GM23338 (cell line): Measurements from ENCODE around the gene CACNA1C. TPM values are rescaled to one million over a fixed set of nuclear protein-coding genes. Genes with fewer than 3 reads are reported as not detected.

ENCODE experiments used
- ATAC-seq: fragments of 200-7000 bp; cut with Tn5 transposase; 3 replicates; pipeline ENCODE4 v1.9.1; 2020
- DNase-seq: peaks from one replicate; pipeline ENCODE4 v3.0.0-alpha.2; 2015; ENCODE audit warnings: low spot score
- H2AFZ ChIP-seq: fragments of 200-600 bp; sonication (generic); 2 replicates; pipeline ENCODE4 v1.8.0; 2016; ENCODE audit warnings: antibody characterized with exemption, mild to moderate bottlenecking, moderate library complexity
- H3F3A ChIP-seq: fragments of 200-600 bp; sonication (generic); replicated peaks from 2 replicates; pipeline ENCODE4 v1.8.0; 2017; ENCODE audit warnings: antibody characterized with exemption, mixed run types, low read depth
- H3K27ac ChIP-seq: fragments of 200-600 bp; sonication (generic); 2 replicates; pipeline ENCODE4 v1.6.1; 2016; ENCODE audit warnings: low read depth
- H3K27me3 ChIP-seq: fragments of 200-600 bp; sonication (generic); 2 replicates; pipeline ENCODE4 v1.8.0; 2016; ENCODE audit warnings: mild to moderate bottlenecking, mixed run types, moderate library complexity; ENCODE audit not compliant: insufficient read depth
- H3K36me3 ChIP-seq: fragments of 200-600 bp; sonication (generic); 2 replicates; pipeline ENCODE4 v1.8.0; 2016; ENCODE audit warnings: mild to moderate bottlenecking; ENCODE audit not compliant: insufficient read depth
- H3K4me1 ChIP-seq: fragments of 200-600 bp; sonication (generic); 2 replicates; pipeline ENCODE4 v1.8.0; 2016; ENCODE audit warnings: mild to moderate bottlenecking, moderate library complexity; ENCODE audit not compliant: insufficient read depth
- H3K4me2 ChIP-seq: fragments of 200-600 bp; sonication (generic); 2 replicates; pipeline ENCODE4 v1.7.1; 2017; ENCODE audit warnings: mixed run types
- H3K4me3 ChIP-seq: fragments of 200-600 bp; sonication (generic); 2 replicates; pipeline ENCODE4 v1.6.1; 2016; ENCODE audit warnings: mixed run types
- H3K79me2 ChIP-seq: fragments of 200-600 bp; sonication (generic); replicated peaks from 2 replicates; pipeline ENCODE4 v1.8.0; 2017; ENCODE audit warnings: mild to moderate bottlenecking; ENCODE audit not compliant: insufficient read depth
- H3K9me2 ChIP-seq: fragments of 200-600 bp; sonication (generic); 2 replicates; pipeline ENCODE4 v1.8.0; 2017; ENCODE audit not compliant: insufficient read depth
- H4K20me1 ChIP-seq: fragments of 200-600 bp; sonication (generic); replicated peaks from 2 replicates; pipeline ENCODE4 v1.8.0; 2017; ENCODE audit warnings: mild to moderate bottlenecking; ENCODE audit not compliant: insufficient read depth
- H3K27ac Mint-ChIP-seq: 2 replicates; pipeline ENCODE4 v1.8.0; 2020; ENCODE audit warnings: inconsistent platforms, mild to moderate bottlenecking, moderate library complexity, mixed read lengths
- H3K27me3 Mint-ChIP-seq: 3 replicates; pipeline ENCODE4 v1.8.0; 2022; ENCODE audit warnings: low read depth, mild to moderate bottlenecking, moderate library complexity, mixed read lengths, inconsistent platforms; ENCODE audit not compliant: insufficient read depth, poor library complexity
- H3K36me3 Mint-ChIP-seq: 3 replicates; pipeline ENCODE4 v1.8.0; 2021; ENCODE audit warnings: low read depth, mild to moderate bottlenecking, inconsistent platforms, moderate library complexity, mixed read lengths
- H3K4me1 Mint-ChIP-seq: 3 replicates; pipeline ENCODE4 v1.8.0; 2020; ENCODE audit warnings: mild to moderate bottlenecking, inconsistent platforms, mixed read lengths
- H3K4me3 Mint-ChIP-seq: 3 replicates; pipeline ENCODE4 v1.8.0; 2021; ENCODE audit warnings: moderate library complexity, mild to moderate bottlenecking, inconsistent platforms, mixed read lengths
- H3K9me3 Mint-ChIP-seq: 3 replicates; pipeline ENCODE4 v1.8.0; 2020; ENCODE audit warnings: moderate library complexity, mild to moderate bottlenecking, inconsistent platforms, mixed read lengths
- CREB1 ChIP-seq: fragments of 250-450 bp; sonication (Bioruptor Pico); IDR thresholded peaks from 2 replicates; pipeline ENCODE4 v1.5.0; 2020; ENCODE audit warnings: low read depth, mild to moderate bottlenecking, moderate library complexity
- EZH2 ChIP-seq: fragments of 200-600 bp; sonication (generic); IDR thresholded peaks from one replicate; pipeline ENCODE4 v1.8.0; 2017; ENCODE audit warnings: antibody characterized with exemption, mild to moderate bottlenecking, low read depth; ENCODE audit not compliant: unreplicated experiment
- EZH2phosphoT487 ChIP-seq: fragments of 200-600 bp; sonication (generic); IDR thresholded peaks from one replicate; pipeline ENCODE4 v1.8.1; 2018; ENCODE audit warnings: antibody characterized with exemption; ENCODE audit not compliant: unreplicated experiment
- JUNB ChIP-seq: IDR thresholded peaks from one replicate; pipeline ENCODE4 v1.6.1; 2016; ENCODE audit warnings: antibody characterized with exemption; ENCODE audit not compliant: unreplicated experiment
- NANOG ChIP-seq: IDR thresholded peaks from 2 replicates; pipeline ENCODE4 v1.6.1; 2016; ENCODE audit warnings: antibody characterized with exemption, borderline replicate concordance
- POLR2AphosphoS5 ChIP-seq: IDR thresholded peaks from 2 replicates; pipeline ENCODE4 v1.6.1; 2016; ENCODE audit warnings: antibody characterized with exemption, low read depth
- REST ChIP-seq: IDR thresholded peaks from one replicate; pipeline ENCODE4 v1.6.1; 2018; ENCODE audit warnings: antibody characterized with exemption; ENCODE audit not compliant: unreplicated experiment
- STAT1 ChIP-seq: IDR thresholded peaks from one replicate; pipeline ENCODE4 v1.6.1; 2016; ENCODE audit warnings: antibody characterized with exemption; ENCODE audit not compliant: unreplicated experiment
- ZNF331 ChIP-seq: fragments of 250-450 bp; sonication (Bioruptor Pico); IDR thresholded peaks from 2 replicates; pipeline ENCODE4 v1.5.0; 2020; ENCODE audit warnings: low read depth, mild to moderate bottlenecking, moderate library complexity
- polyA plus RNA-seq: library from polyadenylated mRNA; unstranded; fragments of >200 nt; fragmentation: Nextera tagmentation; extraction: Ambion mirVana; gene quantifications from 2 replicates; pipeline ENCODE4 v1.2.1, GENCODE V29; 2016
- total RNA-seq: library from RNA; depleted of rRNA; stranded (reverse); fragments of >200 nt; shearing (Covaris generic); gene quantifications from 2 replicates; pipeline ENCODE4 v1.2.3, GENCODE V29; 2014
- TF ChIP-seq, protein P1 (sequence below), 2 experiments: fragments of 200-600 bp in 1 of 2; sonication (generic) in 1 of 2; conservative IDR thresholded peaks; 2 replicates each; pipeline versions ENCODE4 v1.5.1 to v1.6.1; 2016 to 2017; ENCODE audit warnings: antibody characterized with exemption in 2 of 2, low read depth in 2 of 2, mild to moderate bottlenecking in 2 of 2, moderate library complexity in 1 of 2
- TF ChIP-seq, protein P2 (sequence below): IDR thresholded peaks from 2 replicates; pipeline ENCODE4 v1.6.1; 2016; ENCODE audit warnings: antibody characterized with exemption

Gene CACNA1C
- total and polyA plus RNA-seq, 2 experiments from 2014 or later: 0.78 to 2.1 TPM

DNA sequence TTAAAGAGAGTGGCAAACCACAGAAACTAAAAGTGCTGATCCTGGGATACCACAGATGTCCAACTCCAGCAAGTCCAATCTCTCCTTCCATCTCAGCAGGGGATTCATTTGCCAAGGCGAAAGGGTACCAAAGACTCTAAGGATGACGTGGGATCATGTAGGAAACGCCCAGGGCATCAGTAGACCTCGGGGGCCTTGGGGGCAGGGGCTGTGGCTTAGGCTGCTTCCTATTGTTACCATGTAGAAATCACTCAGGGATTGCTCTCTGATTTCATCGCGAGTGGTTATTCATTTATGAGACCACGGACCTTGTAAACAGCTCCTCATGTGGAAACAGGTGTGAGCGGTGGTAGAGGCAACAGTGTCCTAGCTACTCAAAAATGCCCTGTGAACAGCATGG, 592.7 kb downstream of the CACNA1C start:
- Mint-ChIP-seq H3K27me3 (peaks cover 4% of the 10 kb centered on the region), H3K4me3 (no peak overlapping the region), H3K9me3 (no peaks in the 10 kb centered on the region; the same call in 2 of the 3 replicates), H3K4me1 (peaks cover 20% of the 10 kb centered on the region), H3K36me3 (no peaks in the 10 kb centered on the region), H3K27ac (no peak overlapping the region)
- H3K27me3 ChIP-seq: no peaks in the 10 kb centered on the region
- no peaks in the 10 kb centered on the region for H4K20me1 ChIP-seq
- no peaks in the 10 kb centered on the region for H3K79me2 ChIP-seq
- no peak overlapping the region for H3K4me2 ChIP-seq
- DNase-seq (no peak), ATAC-seq (no peak)
- no peaks in the 10 kb centered on the region for H3F3A ChIP-seq
- H3K27ac ChIP-seq: no peak overlapping the region
- peaks cover 4% of the 10 kb centered on the region; the same call in 1 of the 2 replicates for H3K9me2 ChIP-seq
- H3K4me3 ChIP-seq: no peak overlapping the region
- peaks cover 13% of the 10 kb centered on the region; the same call in 1 of the 2 replicates for H3K4me1 ChIP-seq
- TF ChIP-seq EZH2: no peak
- TF ChIP-seq CREB1 (CRISPR knock-in tag): no peak
- TF ChIP-seq STAT1: no peak
- TF ChIP-seq REST: no peak
- TF ChIP-seq POLR2AphosphoS5: no peak
- TF ChIP-seq EZH2phosphoT487: no peak
- no peak for TF ChIP-seq ZNF331
- TF ChIP-seq JUNB: no peak
- TF ChIP-seq, protein P1, sequence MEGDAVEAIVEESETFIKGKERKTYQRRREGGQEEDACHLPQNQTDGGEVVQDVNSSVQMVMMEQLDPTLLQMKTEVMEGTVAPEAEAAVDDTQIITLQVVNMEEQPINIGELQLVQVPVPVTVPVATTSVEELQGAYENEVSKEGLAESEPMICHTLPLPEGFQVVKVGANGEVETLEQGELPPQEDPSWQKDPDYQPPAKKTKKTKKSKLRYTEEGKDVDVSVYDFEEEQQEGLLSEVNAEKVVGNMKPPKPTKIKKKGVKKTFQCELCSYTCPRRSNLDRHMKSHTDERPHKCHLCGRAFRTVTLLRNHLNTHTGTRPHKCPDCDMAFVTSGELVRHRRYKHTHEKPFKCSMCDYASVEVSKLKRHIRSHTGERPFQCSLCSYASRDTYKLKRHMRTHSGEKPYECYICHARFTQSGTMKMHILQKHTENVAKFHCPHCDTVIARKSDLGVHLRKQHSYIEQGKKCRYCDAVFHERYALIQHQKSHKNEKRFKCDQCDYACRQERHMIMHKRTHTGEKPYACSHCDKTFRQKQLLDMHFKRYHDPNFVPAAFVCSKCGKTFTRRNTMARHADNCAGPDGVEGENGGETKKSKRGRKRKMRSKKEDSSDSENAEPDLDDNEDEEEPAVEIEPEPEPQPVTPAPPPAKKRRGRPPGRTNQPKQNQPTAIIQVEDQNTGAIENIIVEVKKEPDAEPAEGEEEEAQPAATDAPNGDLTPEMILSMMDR (conservative IDR thresholded peaks at IDR 0.05; ENCODE audit: low read depth in 2 of 2): no peak
- no peak for TF ChIP-seq NANOG
- TF ChIP-seq, protein P2, sequence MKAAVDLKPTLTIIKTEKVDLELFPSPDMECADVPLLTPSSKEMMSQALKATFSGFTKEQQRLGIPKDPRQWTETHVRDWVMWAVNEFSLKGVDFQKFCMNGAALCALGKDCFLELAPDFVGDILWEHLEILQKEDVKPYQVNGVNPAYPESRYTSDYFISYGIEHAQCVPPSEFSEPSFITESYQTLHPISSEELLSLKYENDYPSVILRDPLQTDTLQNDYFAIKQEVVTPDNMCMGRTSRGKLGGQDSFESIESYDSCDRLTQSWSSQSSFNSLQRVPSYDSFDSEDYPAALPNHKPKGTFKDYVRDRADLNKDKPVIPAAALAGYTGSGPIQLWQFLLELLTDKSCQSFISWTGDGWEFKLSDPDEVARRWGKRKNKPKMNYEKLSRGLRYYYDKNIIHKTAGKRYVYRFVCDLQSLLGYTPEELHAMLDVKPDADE: no peak
- H2AFZ ChIP-seq: no peak overlapping the region
- H3K36me3 ChIP-seq: no peaks in the 10 kb centered on the region
